ENCODE results near the gene CD3E.
A peak's percentile ranks its signal among the peaks of the same experiment; 100 is the strongest.

The CD3E gene

GRCh38 chr11:118304568-118305248 is at the start of gene CD3E:
TSS of gene CD3E (plus strand) at chr11:118304730. CDS start at chr11:118304953, 223 bp downstream.
- no peak within 1 kb of the TSS for H3K27ac ChIP-seq (ENCODE audit: low read depth, low read length)

GRCh38 chr11:118258410-118258809 is 46.1 kb upstream of the CD3E start:
- H3K9ac ChIP-seq (ENCODE audit: low read depth in 1 of 2, low read length in 2 of 2): no peak overlapping the region
- H3K4me3 ChIP-seq (ENCODE audit: low read depth in 1 of 2, low read length in 2 of 2): no peak overlapping the region
- peaks cover 12 to 23% of the 10 kb centered on the region in 2 donors for H3K4me1 ChIP-seq (ENCODE audit: control insufficient read depth in 1 of 2, insufficient read depth in 2 of 2, low read length in 2 of 2)
- H3K9me3 ChIP-seq (ENCODE audit: control insufficient read depth in 1 of 2, low read length in 2 of 2): no peaks in the 10 kb centered on the region
- no peak overlapping the region for H3K27ac ChIP-seq (ENCODE audit: low read depth, low read length)
- peaks cover 6 to 22% of the 10 kb centered on the region in 2 donors for H3K36me3 ChIP-seq (ENCODE audit: control insufficient read depth in 1 of 2, insufficient read depth in 2 of 2, low read length in 2 of 2)
- H3K27me3 ChIP-seq (ENCODE audit: control insufficient read depth in 1 of 2, insufficient read depth in 2 of 2, low read length in 2 of 2): peaks cover 0 to 3% of the 10 kb centered on the region in 2 donors

More at GRCh38 chr11:118304568-118305248, at the start of gene CD3E:
- Histone ChIP-seq H3K36me3 (ENCODE audit: control insufficient read depth in 1 of 2, insufficient read depth in 2 of 2, low read length in 2 of 2) (no peaks in the 10 kb centered on the region), H3K9ac (ENCODE audit: low read depth in 1 of 2, low read length in 2 of 2) (peak within 1 kb of the TSS; percentile 7 to 45), H3K4me3 (ENCODE audit: low read depth in 1 of 2, low read length in 2 of 2) (peak within 1 kb of the TSS; percentile 40 to 58), H3K4me1 (ENCODE audit: control insufficient read depth in 1 of 2, insufficient read depth in 2 of 2, low read length in 2 of 2) (no peaks in the 10 kb centered on the region), H3K27me3 (ENCODE audit: control insufficient read depth in 1 of 2, insufficient read depth in 2 of 2, low read length in 2 of 2) (no peaks in the 10 kb centered on the region), H3K9me3 (ENCODE audit: control insufficient read depth in 1 of 2, low read length in 2 of 2) (no peaks in the 10 kb centered on the region)

- H3K9me3 ChIP-seq (ENCODE audit: control insufficient read depth in 1 of 2, low read length in 2 of 2): no peaks in the 10 kb centered on the region
- H3K27ac ChIP-seq (ENCODE audit: low read depth, low read length): no peak overlapping the region
- H3K36me3 ChIP-seq (ENCODE audit: control insufficient read depth in 1 of 2, insufficient read depth in 2 of 2, low read length in 2 of 2): peaks cover 6 to 22% of the 10 kb centered on the region in 2 donors
- peaks cover 13 to 26% of the 10 kb centered on the region in 2 donors for H3K4me1 ChIP-seq (ENCODE audit: control insufficient read depth in 1 of 2, insufficient read depth in 2 of 2, low read length in 2 of 2)
- H3K4me3 ChIP-seq (ENCODE audit: low read depth in 1 of 2, low read length in 2 of 2): no peak overlapping the region
- no peak overlapping the region for H3K9ac ChIP-seq (ENCODE audit: low read depth in 1 of 2, low read length in 2 of 2)
- peaks cover 0 to 3% of the 10 kb centered on the region in 2 donors for H3K27me3 ChIP-seq (ENCODE audit: control insufficient read depth in 1 of 2, insufficient read depth in 2 of 2, low read length in 2 of 2)
These were observed 45.4 kb upstream of the CD3E start for GRCh38 chr11:118259138-118259537.

- Histone ChIP-seq H3K9me3 (ENCODE audit: control insufficient read depth in 1 of 2, low read length in 2 of 2) (no peaks in the 10 kb centered on the region), H3K27ac (ENCODE audit: low read depth, low read length) (no peak overlapping the region), H3K9ac (ENCODE audit: low read depth in 1 of 2, low read length in 2 of 2) (no peak overlapping the region), H3K4me1 (ENCODE audit: control insufficient read depth in 1 of 2, insufficient read depth in 2 of 2, low read length in 2 of 2) (peaks cover 25 to 30% of the 10 kb centered on the region in 2 donors), H3K4me3 (ENCODE audit: low read depth in 1 of 2, low read length in 2 of 2) (no peak overlapping the region), H3K36me3 (ENCODE audit: control insufficient read depth in 1 of 2, insufficient read depth in 2 of 2, low read length in 2 of 2) (peaks cover 6 to 22% of the 10 kb centered on the region in 2 donors), H3K27me3 (ENCODE audit: control insufficient read depth in 1 of 2, insufficient read depth in 2 of 2, low read length in 2 of 2) (peaks cover 2 to 3% of the 10 kb centered on the region in 2 donors)
These were observed 44.2 kb upstream of the CD3E start for GRCh38 chr11:118260353-118260752.

GRCh38 chr11:118263112-118263511 is 41.4 kb upstream of the CD3E start:
- Histone ChIP-seq H3K36me3 (ENCODE audit: control insufficient read depth in 1 of 2, insufficient read depth in 2 of 2, low read length in 2 of 2) (peaks cover 6 to 17% of the 10 kb centered on the region in 2 donors), H3K27ac (ENCODE audit: low read depth, low read length) (no peak overlapping the region), H3K9ac (ENCODE audit: low read depth in 1 of 2, low read length in 2 of 2) (peak overlapping the region; percentile 43 to 77)

GRCh38 chr11:118263695-118264568 is 40.6 kb upstream of the CD3E start, which contains the start of gene MPZL2:
TSS of gene MPZL2 (minus strand) at chr11:118264297. CDS start at chr11:118264153, 144 bp downstream.
- Histone ChIP-seq H3K36me3 (ENCODE audit: control insufficient read depth in 1 of 2, insufficient read depth in 2 of 2, low read length in 2 of 2) (peaks cover 6 to 17% of the 10 kb centered on the region in 2 donors), H3K9ac (ENCODE audit: low read depth in 1 of 2, low read length in 2 of 2) (peak within 1 kb of the TSS; percentile 43 to 77), H3K27ac (ENCODE audit: low read depth, low read length) (peak within 1 kb of the TSS; percentile 53), H3K9me3 (ENCODE audit: control insufficient read depth in 1 of 2, low read length in 2 of 2) (no peaks in the 10 kb centered on the region), H3K4me1 (ENCODE audit: control insufficient read depth in 1 of 2, insufficient read depth in 2 of 2, low read length in 2 of 2) (peaks cover 34 to 40% of the 10 kb centered on the region in 2 donors), H3K27me3 (ENCODE audit: control insufficient read depth in 1 of 2, insufficient read depth in 2 of 2, low read length in 2 of 2) (peaks cover 3 to 4% of the 10 kb centered on the region in 2 donors), H3K4me3 (ENCODE audit: low read depth in 1 of 2, low read length in 2 of 2) (peak within 1 kb of the TSS; percentile 76 to 81)

More at GRCh38 chr11:118263112-118263511, 41.4 kb upstream of the CD3E start:
- Histone ChIP-seq H3K4me1 (ENCODE audit: control insufficient read depth in 1 of 2, insufficient read depth in 2 of 2, low read length in 2 of 2) (peaks cover 34 to 40% of the 10 kb centered on the region in 2 donors), H3K27me3 (ENCODE audit: control insufficient read depth in 1 of 2, insufficient read depth in 2 of 2, low read length in 2 of 2) (peaks cover 3 to 4% of the 10 kb centered on the region in 2 donors), H3K4me3 (ENCODE audit: low read depth in 1 of 2, low read length in 2 of 2) (peak overlapping the region; percentile 76 to 81), H3K9me3 (ENCODE audit: control insufficient read depth in 1 of 2, low read length in 2 of 2) (no peaks in the 10 kb centered on the region)

- Histone ChIP-seq H3K27me3 (ENCODE audit: control insufficient read depth in 1 of 2, insufficient read depth in 2 of 2, low read length in 2 of 2) (peaks cover 3 to 9% of the 10 kb centered on the region in 2 donors), H3K36me3 (ENCODE audit: control insufficient read depth in 1 of 2, insufficient read depth in 2 of 2, low read length in 2 of 2) (peaks cover 6 to 9% of the 10 kb centered on the region in 2 donors), H3K9me3 (ENCODE audit: control insufficient read depth in 1 of 2, low read length in 2 of 2) (no peaks in the 10 kb centered on the region), H3K9ac (ENCODE audit: low read depth in 1 of 2, low read length in 2 of 2) (peak overlapping the region; percentile 27 to 77), H3K4me3 (ENCODE audit: low read depth in 1 of 2, low read length in 2 of 2) (peak overlapping the region; percentile 76 to 81), H3K27ac (ENCODE audit: low read depth, low read length) (peak overlapping the region; percentile 53), H3K4me1 (ENCODE audit: control insufficient read depth in 1 of 2, insufficient read depth in 2 of 2, low read length in 2 of 2) (peaks cover 34 to 40% of the 10 kb centered on the region in 2 donors)
These were observed 39.7 kb upstream of the CD3E start for GRCh38 chr11:118264569-118265465.

- no peak overlapping the region for H3K27ac ChIP-seq (ENCODE audit: low read depth, low read length)
- no peak overlapping the region for H3K9ac ChIP-seq (ENCODE audit: low read depth in 1 of 2, low read length in 2 of 2)
- H3K4me3 ChIP-seq (ENCODE audit: low read depth in 1 of 2, low read length in 2 of 2): no peak overlapping the region
- H3K9me3 ChIP-seq (ENCODE audit: control insufficient read depth in 1 of 2, low read length in 2 of 2): no peaks in the 10 kb centered on the region
- H3K36me3 ChIP-seq (ENCODE audit: control insufficient read depth in 1 of 2, insufficient read depth in 2 of 2, low read length in 2 of 2): peaks cover 0 to 6% of the 10 kb centered on the region in 2 donors
- H3K27me3 ChIP-seq (ENCODE audit: control insufficient read depth in 1 of 2, insufficient read depth in 2 of 2, low read length in 2 of 2): peaks cover 3 to 9% of the 10 kb centered on the region in 2 donors
- H3K4me1 ChIP-seq (ENCODE audit: control insufficient read depth in 1 of 2, insufficient read depth in 2 of 2, low read length in 2 of 2): peaks cover 34 to 40% of the 10 kb centered on the region in 2 donors
These were observed 38.6 kb upstream of the CD3E start for GRCh38 chr11:118265954-118266353.

GRCh38 chr11:118267486-118267885 is 37.0 kb upstream of the CD3E start:
- H3K4me3 ChIP-seq (ENCODE audit: low read depth in 1 of 2, low read length in 2 of 2): no peak overlapping the region
- no peak overlapping the region for H3K27ac ChIP-seq (ENCODE audit: low read depth, low read length)
- peaks cover under 1 to 9% of the 10 kb centered on the region in 2 donors for H3K27me3 ChIP-seq (ENCODE audit: control insufficient read depth in 1 of 2, insufficient read depth in 2 of 2, low read length in 2 of 2)
- peaks cover 27 to 29% of the 10 kb centered on the region in 2 donors for H3K4me1 ChIP-seq (ENCODE audit: control insufficient read depth in 1 of 2, insufficient read depth in 2 of 2, low read length in 2 of 2)
- peaks cover 0 to under 1% of the 10 kb centered on the region in 2 donors for H3K36me3 ChIP-seq (ENCODE audit: control insufficient read depth in 1 of 2, insufficient read depth in 2 of 2, low read length in 2 of 2)
- no peaks in the 10 kb centered on the region for H3K9me3 ChIP-seq (ENCODE audit: control insufficient read depth in 1 of 2, low read length in 2 of 2)
- no peak overlapping the region for H3K9ac ChIP-seq (ENCODE audit: low read depth in 1 of 2, low read length in 2 of 2)

All from duodenal mucosa (tissue), 2 donors.